PC-3 (cell line): ENCODE results near the gene ZNF506. TPM values are rescaled to one million over a fixed set of nuclear protein-coding genes. Genes with fewer than 3 reads are reported as not detected.
A peak's percentile ranks its signal among the peaks of the same experiment; 100 is the strongest.

Experiments used
- ATAC-seq: fragments of 200-7000 bp; cut with Tn5 transposase; 2 replicates; pipeline ENCODE4 v1.9.1; 2020; ENCODE audit warnings: mild to moderate bottlenecking, moderate library complexity
- BruUV-seq: library from RNA; stranded (reverse); fragments of 400-500 nt; replicated peaks from 2 replicates; lab custom pipeline; 2021; lab: Mats Ljungman, UMichigan
- CTCF ChIA-PET: fragments of 300-600 bp; sonication (Branson Sonifier 250); formaldehyde crosslinking; loops from one replicate; lab custom pipeline; 2022; ENCODE audit warnings: antibody characterized with exemption; lab: Charles Lee
- POLR2A ChIA-PET: fragments of 300-600 bp; sonication (Branson Sonifier 250); formaldehyde crosslinking; loops from one replicate; lab custom pipeline; 2022; ENCODE audit warnings: antibody characterized with exemption; ENCODE audit not compliant: unreplicated experiment; lab: Charles Lee
- DNase-seq: peaks from one replicate; pipeline ENCODE4 v3.0.0-alpha.2; 2015
- H2AFZ ChIP-seq: fragments of 300-600 bp; sonication (generic); 2 replicates; pipeline ENCODE4 v1.6.0; 2016; ENCODE audit warnings: antibody characterized with exemption, low read length
- H3F3A ChIP-seq: fragments of 300-600 bp; sonication (generic); one replicate; pipeline ENCODE4 v1.6.0; 2017; ENCODE audit warnings: antibody characterized with exemption, low read length, control low read depth, mild to moderate bottlenecking; ENCODE audit not compliant: unreplicated experiment
- H3K27ac ChIP-seq: fragments of 300-600 bp; sonication (generic); 2 replicates; pipeline ENCODE4 v1.5.1; 2016; ENCODE audit warnings: mild to moderate bottlenecking, low read length
- H3K27me3 ChIP-seq: fragments of 300-600 bp; sonication (generic); 2 replicates; pipeline ENCODE4 v1.6.1; 2016; ENCODE audit warnings: low read length, mixed read lengths
- H3K36me3 ChIP-seq: fragments of 300-600 bp; sonication (generic); 2 replicates; pipeline ENCODE4 v1.6.1; 2016; ENCODE audit warnings: low read depth, mixed run types, low read length, mixed read lengths
- H3K4me1 ChIP-seq: fragments of 300-600 bp; sonication (generic); 2 replicates; pipeline ENCODE4 v1.5.1; 2016; ENCODE audit warnings: low read length; ENCODE audit not compliant: insufficient read depth
- H3K4me2 ChIP-seq: fragments of 300-600 bp; sonication (generic); 2 replicates; pipeline ENCODE4 v1.6.0; 2016; ENCODE audit warnings: low read length
- H3K4me3 ChIP-seq: fragments of 300-600 bp; sonication (generic); 2 replicates; pipeline ENCODE4 v1.5.1; 2016; ENCODE audit warnings: mild to moderate bottlenecking, low read length, mixed read lengths
- H3K79me2 ChIP-seq: fragments of 300-600 bp; sonication (generic); 2 replicates; pipeline ENCODE4 v1.6.1; 2017; ENCODE audit warnings: low read length, mixed read lengths
- H3K9ac ChIP-seq: fragments of 300-600 bp; sonication (generic); 2 replicates; pipeline ENCODE4 v1.6.0; 2016; ENCODE audit warnings: mild to moderate bottlenecking, low read length
- H3K9me2 ChIP-seq: fragments of 300-600 bp; sonication (generic); replicated peaks from 2 replicates; pipeline ENCODE4 v1.6.1; 2016; ENCODE audit warnings: mixed run types, low read length, mixed read lengths
- H3K9me3 ChIP-seq: fragments of 300-600 bp; sonication (generic); 2 replicates; pipeline ENCODE4 v1.6.1; 2016; ENCODE audit warnings: low read length, mixed read lengths
- H4K20me1 ChIP-seq: fragments of 300-600 bp; sonication (generic); 2 replicates; pipeline ENCODE4 v1.6.1; 2016; ENCODE audit warnings: low read length, mixed read lengths
- EZH2 ChIP-seq: fragments of 300-600 bp; sonication (generic); IDR thresholded peaks from one replicate; pipeline ENCODE4 v1.6.1; 2017; ENCODE audit warnings: antibody characterized with exemption, mild to moderate bottlenecking, low read length; ENCODE audit not compliant: unreplicated experiment
- EZH2phosphoT487 ChIP-seq: fragments of 300-600 bp; sonication (generic); IDR thresholded peaks from 2 replicates; pipeline ENCODE4 v1.6.1; 2018; ENCODE audit warnings: mild to moderate bottlenecking, antibody characterized with exemption, low read length, borderline replicate concordance
- intact Hi-C: fragments of 100-400 bp; cut with micrococcal nuclease; formaldehyde crosslinking; loops from 2 replicates; pipeline ENCODE4 v1.9.0; 2023
- total RNA-seq: library from RNA; depleted of rRNA; stranded (reverse); fragments of >200 nt; gene quantifications from 2 replicates; pipeline ENCODE4 v1.2.3, GENCODE V29; 2014
- TF ChIP-seq, protein P1 (sequence below): fragments of 300-600 bp; sonication (generic); conservative IDR thresholded peaks from 2 replicates; pipeline ENCODE4 v1.5.1; 2017; ENCODE audit warnings: antibody characterized with exemption, low read depth, mild to moderate bottlenecking, low read length

ZNF506 gene
- total RNA-seq, 1 experiment from 2014 or later = 2.4 TPM

DNA sequence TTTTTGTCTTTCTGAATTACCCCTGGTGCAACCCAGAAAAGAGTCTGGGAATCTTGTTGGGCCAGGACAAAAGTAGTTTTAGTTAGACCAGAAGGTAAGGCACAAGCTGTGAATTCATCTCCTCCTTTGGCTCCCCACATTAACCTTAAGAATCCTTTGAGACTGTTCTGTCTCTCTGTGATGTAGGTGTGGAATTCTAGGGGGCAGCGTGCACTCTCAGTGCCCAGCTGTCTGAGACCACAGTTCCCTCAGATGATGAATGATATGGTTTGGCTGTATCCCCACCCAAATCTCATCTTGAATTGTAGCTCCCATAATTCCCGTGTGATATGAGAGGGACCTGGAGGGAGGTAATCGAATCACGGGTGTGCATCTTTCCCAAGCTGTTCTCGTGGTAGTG lies 43.9 kb downstream of the ZNF506 start:
- H3K4me1 ChIP-seq = peaks cover 13% of the 10 kb centered on the region
- ChIA-PET CTCF (no interaction called here), POLR2A (no interaction called here)
- H3K9ac ChIP-seq = no peak overlapping the region
- intact Hi-C loops = loop anchor here (2.0 kb wide), 1 partner anchor 45 kb away; the partner anchor contains the start of gene ZNF14
- no peaks in the 10 kb centered on the region for H3K27me3 ChIP-seq
- peaks cover 48% of the 10 kb centered on the region for H3K36me3 ChIP-seq
- H3K79me2 ChIP-seq = peaks cover 29% of the 10 kb centered on the region
- BruUV-seq = no TSS peak
- no peaks in the 10 kb centered on the region for H3F3A ChIP-seq
- H3K4me2 ChIP-seq = peak overlapping the region; percentile 94
- DNase-seq = no peak
- H4K20me1 ChIP-seq = no peaks in the 10 kb centered on the region
- ATAC-seq = no peak
- H3K9me2 ChIP-seq = no peaks in the 10 kb centered on the region
- no peak overlapping the region for H2AFZ ChIP-seq
- TF ChIP-seq EZH2 (no peak), EZH2phosphoT487 (no peak)
- TF ChIP-seq, protein P1, sequence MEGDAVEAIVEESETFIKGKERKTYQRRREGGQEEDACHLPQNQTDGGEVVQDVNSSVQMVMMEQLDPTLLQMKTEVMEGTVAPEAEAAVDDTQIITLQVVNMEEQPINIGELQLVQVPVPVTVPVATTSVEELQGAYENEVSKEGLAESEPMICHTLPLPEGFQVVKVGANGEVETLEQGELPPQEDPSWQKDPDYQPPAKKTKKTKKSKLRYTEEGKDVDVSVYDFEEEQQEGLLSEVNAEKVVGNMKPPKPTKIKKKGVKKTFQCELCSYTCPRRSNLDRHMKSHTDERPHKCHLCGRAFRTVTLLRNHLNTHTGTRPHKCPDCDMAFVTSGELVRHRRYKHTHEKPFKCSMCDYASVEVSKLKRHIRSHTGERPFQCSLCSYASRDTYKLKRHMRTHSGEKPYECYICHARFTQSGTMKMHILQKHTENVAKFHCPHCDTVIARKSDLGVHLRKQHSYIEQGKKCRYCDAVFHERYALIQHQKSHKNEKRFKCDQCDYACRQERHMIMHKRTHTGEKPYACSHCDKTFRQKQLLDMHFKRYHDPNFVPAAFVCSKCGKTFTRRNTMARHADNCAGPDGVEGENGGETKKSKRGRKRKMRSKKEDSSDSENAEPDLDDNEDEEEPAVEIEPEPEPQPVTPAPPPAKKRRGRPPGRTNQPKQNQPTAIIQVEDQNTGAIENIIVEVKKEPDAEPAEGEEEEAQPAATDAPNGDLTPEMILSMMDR = no peak
- no peak overlapping the region for H3K27ac ChIP-seq
- peak overlapping the region; percentile 85 for H3K4me3 ChIP-seq
- peaks cover 23% of the 10 kb centered on the region for H3K9me3 ChIP-seq

- Histone ChIP-seq H3K36me3 (peaks cover 36% of the 10 kb centered on the region), H3K4me1 (peaks cover 13% of the 10 kb centered on the region), H3F3A (no peaks in the 10 kb centered on the region), H3K9me3 (peaks cover 26% of the 10 kb centered on the region), H3K4me2 (peak overlapping the region; percentile 94), H3K9me2 (no peaks in the 10 kb centered on the region), H3K27ac (0 out of 2 replicates have a peak overlapping the region, but pooled peaks have one; percentile 2), H4K20me1 (no peaks in the 10 kb centered on the region), H3K27me3 (no peaks in the 10 kb centered on the region), H3K79me2 (peaks cover 29% of the 10 kb centered on the region), H3K4me3 (peak overlapping the region; percentile 85), H2AFZ (peak overlapping the region; percentile 91), H3K9ac (peak overlapping the region; percentile 72)
- DNase-seq (peak; percentile 98), ATAC-seq (peak; percentile 100)
- CTCF ChIA-PET = no interaction called here
- intact Hi-C loops = loop anchor here (1.0 to 2.0 kb wide), 2 partner anchors 44 to 108 kb away; partner anchors contain the start of genes ZNF101 and ZNF14
- BruUV-seq = no TSS peak
- TF ChIP-seq EZH2phosphoT487 = no peak
- TF ChIP-seq, protein P1 = no peak
- TF ChIP-seq EZH2 = no peak
- POLR2A ChIA-PET = interaction anchor here (0.5 to 0.6 kb wide), 2 partner anchors 31 to 265 kb away, joined by 3 to 4 read pairs; no protein-coding TSS in a partner anchor
These were observed 45.1 kb downstream of the ZNF506 start for GRCh38 chr19:19776206-19777008.

DNA sequence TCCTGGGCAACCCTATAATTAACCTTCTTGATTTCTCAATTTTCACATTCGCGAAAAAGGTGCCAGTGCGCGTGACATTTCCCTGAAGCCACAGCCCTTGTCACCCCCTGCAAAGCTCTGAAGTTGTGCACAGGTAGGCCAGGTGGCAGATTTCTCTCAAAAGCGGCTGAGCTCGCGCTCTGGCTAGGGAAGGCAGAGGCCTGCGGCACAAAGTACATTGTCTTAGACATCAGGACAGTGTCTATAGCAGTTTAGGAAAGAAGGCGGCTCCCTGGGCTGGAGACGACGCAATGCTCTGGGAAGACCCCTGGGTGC lies 45.7 kb downstream of the ZNF506 start:
- H3K27ac ChIP-seq = no peak overlapping the region
- ATAC-seq (peak; percentile 17), DNase-seq (no peak)
- POLR2A ChIA-PET = interaction anchor here (0.5 to 0.6 kb wide), 2 partner anchors 31 to 264 kb away, joined by 3 to 4 read pairs; no protein-coding TSS in a partner anchor
- H3K9me3 ChIP-seq = peaks cover 24% of the 10 kb centered on the region
- CTCF ChIA-PET = no interaction called here
- TSS peak; percentile 95 for BruUV-seq
- peak overlapping the region; percentile 85 for H3K4me3 ChIP-seq
- H3K4me1 ChIP-seq = peaks cover 13% of the 10 kb centered on the region
- H4K20me1 ChIP-seq = no peaks in the 10 kb centered on the region
- H2AFZ ChIP-seq = peak overlapping the region; percentile 91
- peak overlapping the region; percentile 94 for H3K4me2 ChIP-seq
- peaks cover 31% of the 10 kb centered on the region for H3K36me3 ChIP-seq
- no peaks in the 10 kb centered on the region for H3K27me3 ChIP-seq
- intact Hi-C loops = loop anchor here (1.0 to 2.0 kb wide), 2 partner anchors 43 to 108 kb away; partner anchors contain the start of genes ZNF101 and ZNF14
- H3F3A ChIP-seq = no peaks in the 10 kb centered on the region
- peak overlapping the region; percentile 72 for H3K9ac ChIP-seq
- H3K79me2 ChIP-seq = peaks cover 29% of the 10 kb centered on the region
- no peaks in the 10 kb centered on the region for H3K9me2 ChIP-seq
- no peak for TF ChIP-seq EZH2phosphoT487
- no peak for TF ChIP-seq EZH2
- TF ChIP-seq, protein P1 = no peak
